ENCODE data around the gene MYO18B.

Gene MYO18B

DNA sequence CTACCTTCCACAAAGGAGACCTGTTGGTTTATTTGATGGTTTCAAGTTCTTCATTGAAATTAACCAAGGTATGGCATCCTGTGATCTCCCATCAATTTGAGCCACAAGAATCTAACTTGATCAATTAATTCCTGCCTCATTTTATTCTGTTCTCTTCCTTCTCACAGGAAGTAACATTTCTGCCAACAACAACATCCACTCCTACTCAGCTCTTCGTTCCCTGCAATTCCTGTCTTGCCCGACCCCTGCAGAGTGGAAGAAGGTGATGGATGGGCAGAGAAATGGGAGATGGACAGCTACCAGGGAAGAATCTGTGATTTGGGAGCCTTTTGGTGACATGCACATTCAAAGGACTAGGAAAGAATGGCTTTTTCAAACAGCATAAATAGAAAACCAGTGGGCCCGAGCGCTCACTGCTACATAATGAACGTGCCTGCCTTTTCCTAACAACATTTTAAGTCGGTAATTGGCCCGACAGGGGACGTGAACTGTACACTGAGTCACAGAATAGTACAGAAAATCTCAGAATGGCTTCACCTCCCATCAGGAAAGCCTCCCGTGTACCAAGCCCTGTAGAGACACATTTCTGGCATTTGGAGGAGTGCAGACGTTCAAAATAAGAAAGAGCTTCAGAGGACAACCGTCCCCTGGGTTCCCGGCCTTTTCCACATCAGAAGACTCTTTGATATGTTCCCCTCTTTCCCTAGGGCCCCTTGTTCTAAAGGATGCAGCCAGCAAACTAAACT is 314.6 kb downstream of the MYO18B start:
- no peak for DNase-seq

DNA sequence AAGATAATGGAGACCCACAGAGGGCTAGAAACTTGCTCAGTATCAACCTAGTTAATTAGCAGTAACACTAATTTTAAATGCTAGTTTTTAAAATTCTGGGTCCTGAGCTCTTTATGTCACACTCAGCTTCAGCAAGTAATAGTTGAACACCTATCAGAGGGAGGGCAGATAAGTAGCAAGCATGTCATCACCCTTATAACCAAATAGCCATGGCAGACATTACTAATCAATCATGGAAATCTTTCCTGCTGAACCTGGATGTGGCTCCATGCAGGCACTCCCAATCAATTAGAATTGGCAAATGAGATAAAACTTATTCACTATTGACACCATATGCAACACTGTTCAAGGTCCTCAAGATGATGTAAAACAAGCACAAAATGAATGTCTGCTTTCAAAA is 315.7 kb downstream of the MYO18B start:
- no peak for DNase-seq

DNA sequence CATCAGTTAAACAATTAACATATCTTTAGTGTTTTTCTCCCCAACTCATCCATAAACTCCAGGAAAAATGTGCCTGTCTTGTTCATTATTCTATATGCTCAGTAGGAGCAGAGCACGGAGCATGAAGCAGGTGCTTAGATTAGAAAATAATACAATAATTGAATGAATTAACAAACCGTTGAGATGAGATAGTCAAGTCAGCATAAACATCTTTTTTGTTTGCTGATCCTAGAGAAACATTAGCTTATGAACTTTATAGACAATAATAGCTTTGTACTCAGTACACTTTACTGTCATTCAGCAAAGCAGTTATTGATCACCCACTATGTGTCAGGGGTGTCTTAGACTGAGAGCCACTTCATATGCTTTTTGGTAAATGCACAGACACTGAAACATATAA is 322.1 kb downstream of the MYO18B start:
- DNase-seq: no peak

DNA sequence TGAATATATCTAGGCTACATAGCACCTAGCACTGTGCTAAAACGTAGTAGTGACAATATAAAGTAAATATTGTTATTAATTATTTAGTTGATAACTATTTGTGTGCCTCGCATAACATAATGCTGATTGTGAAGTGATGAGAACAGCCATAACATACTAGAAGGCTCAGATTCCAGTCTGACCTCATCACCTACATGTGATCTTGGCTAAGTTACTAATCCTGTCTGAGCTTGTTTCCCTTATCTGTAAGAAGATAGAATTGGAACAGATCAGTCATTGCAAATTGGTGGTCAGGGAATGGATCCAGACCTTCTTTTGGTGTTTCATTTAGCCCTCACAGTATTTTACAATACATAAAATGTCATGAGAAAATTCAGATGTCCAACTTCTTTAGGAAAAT is 323.9 kb downstream of the MYO18B start:
- no peak for DNase-seq

DNA sequence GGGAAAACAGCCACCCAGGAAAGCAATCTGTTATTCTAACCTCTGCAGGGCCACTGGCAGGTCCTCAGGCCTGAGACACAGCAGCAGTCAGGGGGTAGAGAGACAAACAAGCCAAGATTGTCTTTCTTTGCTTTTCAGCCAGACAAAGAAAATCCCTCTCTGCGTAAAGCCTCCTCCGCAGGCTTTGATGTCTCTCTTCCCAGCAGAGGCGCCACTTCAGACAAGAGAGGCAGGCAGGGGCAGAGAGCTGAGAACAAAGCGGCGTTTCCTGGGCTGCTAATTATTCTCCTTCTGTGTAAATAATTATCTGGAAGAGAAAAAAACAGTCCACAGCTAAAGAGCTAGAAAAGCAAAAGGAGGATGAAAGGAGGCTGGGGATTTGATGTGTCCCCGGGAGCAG is 324.5 kb downstream of the MYO18B start:
- no peak for DNase-seq

DNA sequence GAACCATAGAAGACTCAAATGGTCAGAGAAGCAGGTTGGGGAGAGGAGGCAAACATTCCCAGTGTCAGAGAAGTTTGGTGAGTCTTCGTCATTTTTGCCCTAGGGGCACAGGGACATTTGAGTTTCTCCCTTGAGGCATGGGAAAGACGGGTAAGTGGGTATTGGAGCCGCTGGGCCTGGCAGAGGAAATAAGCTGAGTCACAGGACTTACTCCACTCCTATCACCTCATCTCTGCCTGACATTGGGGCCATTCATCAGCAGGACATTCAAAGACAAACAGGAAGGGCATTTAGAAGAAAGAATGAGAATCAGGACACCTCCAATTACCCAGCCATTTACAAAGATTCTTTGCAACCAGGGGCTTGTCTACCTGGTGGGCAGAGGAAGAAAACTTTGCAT is 326.6 kb downstream of the MYO18B start:
- DNase-seq: no peak

DNA sequence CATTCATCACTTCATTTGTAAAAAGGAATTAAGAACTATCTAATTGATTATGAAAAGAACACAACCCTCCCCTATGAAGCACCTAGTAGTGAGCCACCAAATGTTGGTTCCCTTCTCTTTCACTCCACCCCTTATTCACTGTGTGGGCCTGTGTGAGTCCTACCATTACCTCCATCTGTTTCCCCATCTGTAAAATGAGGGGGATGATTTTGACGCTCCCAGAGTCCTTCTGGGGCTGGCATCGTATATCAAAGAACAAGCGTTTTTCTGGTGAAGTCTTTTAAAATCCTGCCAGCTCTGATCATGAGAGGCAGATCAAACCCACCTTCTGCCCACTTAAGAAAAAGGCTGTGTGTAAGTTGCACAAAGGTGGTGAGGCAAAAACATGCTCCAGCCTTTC is 330.6 kb downstream of the MYO18B start:
- no peak for DNase-seq

DNA sequence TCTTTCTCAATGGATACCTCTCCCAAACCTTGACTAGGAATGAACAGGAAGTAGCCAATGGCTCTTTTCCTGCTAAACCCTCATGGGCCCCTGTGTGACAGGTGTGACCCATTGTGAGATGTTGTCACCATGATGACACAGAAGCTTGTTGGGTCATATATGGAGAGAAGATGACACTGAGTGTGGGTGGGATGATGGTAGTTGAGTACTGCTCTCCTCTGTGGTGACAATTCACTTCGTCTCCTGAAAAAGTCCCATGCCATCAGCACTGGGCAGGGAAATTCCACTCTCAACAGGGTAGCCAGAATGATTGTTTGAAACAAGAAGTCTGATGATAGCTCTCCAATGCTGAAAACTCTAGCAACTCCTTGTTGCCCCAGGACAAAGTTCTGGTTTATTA is 333.3 kb downstream of the MYO18B start:
- no peak for DNase-seq

DNA sequence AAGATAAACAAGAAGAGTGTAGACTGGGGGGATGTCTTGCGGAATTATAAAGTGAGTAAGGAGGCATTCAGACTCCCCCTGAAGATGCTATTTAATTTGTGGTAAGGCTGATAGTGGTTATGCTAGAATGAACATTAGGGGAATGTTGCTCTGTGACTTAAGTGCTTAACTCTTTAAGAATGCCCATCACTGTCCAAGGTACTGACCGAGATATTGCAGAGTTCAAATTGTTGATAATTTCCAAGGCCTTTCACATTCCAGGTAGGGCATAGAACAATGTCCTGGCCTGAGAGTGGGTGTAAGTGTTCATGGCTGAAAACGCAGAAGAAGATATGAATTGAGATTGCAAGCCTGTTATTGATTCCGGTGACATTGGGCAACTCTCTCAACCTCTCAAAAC is 337.0 kb downstream of the MYO18B start:
- DNase-seq: no peak
